ENCODE data around the gene RIMKLB.

Gene RIMKLB

GRCh38 chr12:8829621-8830020 is 131.8 kb downstream of the RIMKLB start:
- Histone ChIP-seq H3K27ac (ENCODE audit: low read depth, low read length, severe bottlenecking) (no peak overlapping the region), H3K4me3 (ENCODE audit: extremely low read depth, insufficient read depth, low read length, poor library complexity, severe bottlenecking) (no peak overlapping the region), H3K36me3 (ENCODE audit: control insufficient read depth, insufficient read depth, low read length) (no peaks in the 10 kb centered on the region), H3K4me1 (ENCODE audit: control insufficient read depth, insufficient read depth, low read length, poor library complexity, severe bottlenecking) (no peaks in the 10 kb centered on the region), H3K9me3 (ENCODE audit: control insufficient read depth, low read length) (no peaks in the 10 kb centered on the region)
- 85 to 92% methylated on average over 2 to 6 of the region's 7 CpGs for WGBS, 2 experiments (ENCODE audit: insufficient coverage in 2 of 2)

- H3K9me3 ChIP-seq (ENCODE audit: control insufficient read depth, low read length): no peaks in the 10 kb centered on the region
- no peaks in the 10 kb centered on the region for H3K4me1 ChIP-seq (ENCODE audit: control insufficient read depth, insufficient read depth, low read length, poor library complexity, severe bottlenecking)
- 86 to 89% methylated on average over 6 to 8 of the region's 9 CpGs for WGBS, 2 experiments (ENCODE audit: insufficient coverage in 2 of 2)
- no peaks in the 10 kb centered on the region for H3K36me3 ChIP-seq (ENCODE audit: control insufficient read depth, insufficient read depth, low read length)
- H3K27ac ChIP-seq (ENCODE audit: low read depth, low read length, severe bottlenecking): no peak overlapping the region
- no peak overlapping the region for H3K4me3 ChIP-seq (ENCODE audit: extremely low read depth, insufficient read depth, low read length, poor library complexity, severe bottlenecking)
These were observed 133.3 kb downstream of the RIMKLB start for GRCh38 chr12:8831116-8831515.

DNA sequence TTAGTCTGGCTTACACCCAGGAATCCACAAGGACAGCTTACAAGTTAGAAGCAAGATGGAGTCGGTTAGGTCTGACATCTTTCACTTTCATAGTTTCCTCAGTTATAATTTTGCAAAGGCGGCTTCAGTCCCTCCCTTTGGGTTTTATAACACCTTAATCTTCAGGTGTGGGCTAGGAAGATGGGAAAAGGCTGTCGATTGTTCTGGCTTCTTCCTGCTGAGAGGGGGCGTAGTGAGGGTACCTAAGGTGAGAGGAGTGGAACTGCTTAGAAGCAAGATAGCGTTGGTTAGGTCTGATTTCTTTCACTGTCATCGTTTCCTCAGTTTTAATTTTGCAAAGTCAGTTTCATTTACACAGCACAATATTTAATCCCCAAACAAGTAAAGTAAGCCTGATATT is 134.7 kb downstream of the RIMKLB start:
- Histone ChIP-seq H3K27ac (ENCODE audit: low read depth, low read length, severe bottlenecking) (no peak overlapping the region), H3K4me3 (ENCODE audit: extremely low read depth, insufficient read depth, low read length, poor library complexity, severe bottlenecking) (no peak overlapping the region), H3K9me3 (ENCODE audit: control insufficient read depth, low read length) (no peaks in the 10 kb centered on the region), H3K36me3 (ENCODE audit: control insufficient read depth, insufficient read depth, low read length) (no peaks in the 10 kb centered on the region), H3K4me1 (ENCODE audit: control insufficient read depth, insufficient read depth, low read length, poor library complexity, severe bottlenecking) (no peaks in the 10 kb centered on the region)
- WGBS, 2 experiments (ENCODE audit: insufficient coverage in 2 of 2): 79 to 87% methylated on average over 3 to 4 of the region's 6 CpGs
